ENCODE data around the gene RPS21. TPM values are rescaled to one million over a fixed set of nuclear protein-coding genes. Genes with fewer than 3 reads are reported as not detected.

The RPS21 gene
- total RNA-seq, 1 experiment from 2014 or later = 2,488 TPM

DNA sequence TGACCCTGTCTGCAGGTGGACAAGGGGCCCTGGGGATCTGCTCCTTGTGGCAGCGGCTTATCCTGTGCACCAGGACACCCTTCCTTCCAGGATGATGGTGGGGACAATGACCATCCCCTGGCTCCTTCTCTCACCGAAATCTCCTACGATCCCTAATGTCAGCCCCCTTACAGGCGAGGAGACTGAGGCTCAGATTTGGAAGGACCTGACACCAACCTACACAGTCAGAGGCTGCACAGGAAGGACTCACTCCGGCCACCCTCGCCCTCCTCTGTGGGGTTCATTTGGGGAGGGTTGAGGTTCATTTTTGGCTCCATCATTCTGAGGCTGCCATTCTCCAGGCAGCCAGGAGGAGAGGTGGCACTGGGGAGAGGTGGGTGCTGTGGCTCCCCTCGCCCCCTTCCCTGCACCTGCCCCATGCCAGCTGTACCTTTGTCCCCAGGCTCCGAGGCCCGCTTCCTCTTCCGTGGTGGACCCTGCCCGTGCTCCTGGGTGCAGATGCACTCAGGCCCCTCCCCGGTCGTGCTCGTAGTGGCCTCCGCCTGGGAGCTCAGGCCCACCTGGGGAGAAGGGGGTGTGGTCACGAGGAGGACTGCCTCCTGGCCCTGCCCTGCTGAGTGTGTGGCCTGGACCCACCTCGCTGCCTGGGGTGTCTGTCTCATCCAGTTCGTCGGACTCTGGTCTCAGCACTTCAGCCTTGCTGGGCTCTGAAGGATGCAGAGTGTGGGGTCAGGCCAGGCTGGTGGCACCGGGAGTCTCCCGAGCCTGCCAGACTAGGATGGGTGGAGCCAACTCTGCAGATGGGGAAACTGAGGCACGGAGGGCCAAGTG is 25.5 kb downstream of the RPS21 start:
- ChIA-PET RAD21 (ENCODE audit: low non-redundant PET in 1 of 2, low total read pairs in 2 of 2, uncharacterized antibody in 2 of 2, unreplicated experiment in 2 of 2) (no interaction called here), POLR2A (no interaction called here), CTCF (no interaction called here)
- H3K27ac ChIP-seq (ENCODE audit: low read depth, low read length) = no peak overlapping the region
- H3K4me2 ChIP-seq (ENCODE audit: low read length) = no peak overlapping the region
- no peaks in the 10 kb centered on the region for H3K79me2 ChIP-seq (ENCODE audit: insufficient read depth, low read length)
- H3K9me2 ChIP-seq (ENCODE audit: insufficient read depth) = no peaks in the 10 kb centered on the region
- H2AFZ ChIP-seq (ENCODE audit: low read depth, low read length, poor library complexity, severe bottlenecking) = no peak overlapping the region
- TF ChIP-seq CBX3 (IDR thresholded peaks at IDR 0.05; ENCODE audit: low read depth) (no peak), REST (IDR thresholded peaks at IDR 0.05; ENCODE audit: low read depth) (no peak), JUND (IDR thresholded peaks at IDR 0.05) (no peak), SRF (IDR thresholded peaks at IDR 0.05; ENCODE audit: low read depth) (no peak), CTCF (IDR thresholded peaks at IDR 0.05 in 2 of 3, conservative IDR thresholded peaks at IDR 0.05 in 1 of 3; ENCODE audit: borderline replicate concordance in 1 of 3, insufficient read depth in 1 of 3, low read depth in 2 of 3, low read length in 2 of 3) (no peak), POLR2AphosphoS5 (IDR thresholded peaks at IDR 0.05; ENCODE audit: low read depth, low read length) (no peak), EZH2phosphoT487 (IDR thresholded peaks at IDR 0.05; ENCODE audit: borderline replicate concordance) (no peak), MAX (IDR thresholded peaks at IDR 0.05) (no peak), TCF7L2 (IDR thresholded peaks at IDR 0.05; ENCODE audit: borderline replicate concordance, extremely low read depth, insufficient read depth, insufficient read length) (no peak), ELF1 (IDR thresholded peaks at IDR 0.05; ENCODE audit: borderline replicate concordance, low read depth) (no peak), EZH2 (IDR thresholded peaks at IDR 0.05) (no peak), SP1 (IDR thresholded peaks at IDR 0.05; ENCODE audit: low read depth) (no peak), FOSL1 (IDR thresholded peaks at IDR 0.05; ENCODE audit: low read depth) (no peak), ATF3 (IDR thresholded peaks at IDR 0.05) (no peak), CEBPB (IDR thresholded peaks at IDR 0.05; ENCODE audit: low read depth) (no peak), EGR1 (IDR thresholded peaks at IDR 0.05; ENCODE audit: low read depth) (no peak), ZBTB33 (IDR thresholded peaks at IDR 0.05; ENCODE audit: extremely low read depth, insufficient replicate concordance, low read length) (no peak)
- no TSS peak for BruUV-seq (replicated peaks)
- no peaks in the 10 kb centered on the region for H4K20me1 ChIP-seq (ENCODE audit: insufficient read depth)
- no peak overlapping the region for H3K4me3 ChIP-seq (replicated peaks in 1 of 2; ENCODE audit: low read depth in 1 of 2, low read length in 2 of 2)
- no peaks in the 10 kb centered on the region for H3K9me3 ChIP-seq (ENCODE audit: control insufficient read depth in 1 of 2, insufficient read depth in 1 of 2, low read depth in 1 of 2, low read length in 2 of 2)
- H3K4me1 ChIP-seq (ENCODE audit: control insufficient read depth in 1 of 2, insufficient read depth in 2 of 2, low read length in 2 of 2) = peaks cover 21 to 24% of the 10 kb centered on the region in 2 experiments
- no peaks in the 10 kb centered on the region for H3K36me3 ChIP-seq (ENCODE audit: control insufficient read depth in 1 of 2, insufficient read depth in 2 of 2, low read length in 2 of 2)
- ATAC-seq (no peak), DNase-seq (ENCODE audit: low read depth, low spot score) (no peak)
- intact Hi-C loops (cut with micrococcal nuclease) = no loop called here
- H3K9ac ChIP-seq (ENCODE audit: low read length) = no peak overlapping the region
- H3K27me3 ChIP-seq (ENCODE audit: insufficient read depth, low read length) = no peaks in the 10 kb centered on the region

All from HCT116 (cell line).